ENCODE data around the gene FAM222A.

GRCh38 chr12:109722022-109722720 lies 8.5 kb downstream of the FAM222A start:
- TF ChIP-seq E2F6 (IDR thresholded peaks at IDR 0.05; ENCODE audit: borderline replicate concordance, low read depth) (no peak), CTCF (IDR thresholded peaks at IDR 0.05) (no peak), PBX3 (IDR thresholded peaks at IDR 0.05) (no peak), EP300 (IDR thresholded peaks at IDR 0.05) (no peak), RAD21 (conservative IDR thresholded peaks at IDR 0.05 in 1 of 2, IDR thresholded peaks at IDR 0.05 in 1 of 2) (no peak), EHF (CRISPR knock-in tag; IDR thresholded peaks at IDR 0.05) (no peak), POLR2A (IDR thresholded peaks at IDR 0.05; ENCODE audit: low read length) (no peak), HMGXB4 (CRISPR knock-in tag; IDR thresholded peaks at IDR 0.05; ENCODE audit: borderline replicate concordance) (no peak)

Measured in A549 (cell line).